C4-2B (cell line): ENCODE measurements around the gene SNRNP200.

Experiments used
- H3K27ac ChIP-seq: fragments of 450-650 bp; 2 replicates; pipeline ENCODE4 v1.5.1; 2017
- ZFX ChIP-seq: fragments of 450-650 bp; IDR thresholded peaks from 2 replicates; pipeline ENCODE4 v1.6.1; 2017
- TF ChIP-seq, protein P1 (sequence below): fragments of 450-650 bp; conservative IDR thresholded peaks from 2 replicates; pipeline ENCODE4 v1.5.1; 2017; ENCODE audit warnings: mild to moderate bottlenecking

Gene SNRNP200

GRCh38 chr2:96239745-96240264 is 65.5 kb downstream of the SNRNP200 start:
- TF ChIP-seq, protein P1, sequence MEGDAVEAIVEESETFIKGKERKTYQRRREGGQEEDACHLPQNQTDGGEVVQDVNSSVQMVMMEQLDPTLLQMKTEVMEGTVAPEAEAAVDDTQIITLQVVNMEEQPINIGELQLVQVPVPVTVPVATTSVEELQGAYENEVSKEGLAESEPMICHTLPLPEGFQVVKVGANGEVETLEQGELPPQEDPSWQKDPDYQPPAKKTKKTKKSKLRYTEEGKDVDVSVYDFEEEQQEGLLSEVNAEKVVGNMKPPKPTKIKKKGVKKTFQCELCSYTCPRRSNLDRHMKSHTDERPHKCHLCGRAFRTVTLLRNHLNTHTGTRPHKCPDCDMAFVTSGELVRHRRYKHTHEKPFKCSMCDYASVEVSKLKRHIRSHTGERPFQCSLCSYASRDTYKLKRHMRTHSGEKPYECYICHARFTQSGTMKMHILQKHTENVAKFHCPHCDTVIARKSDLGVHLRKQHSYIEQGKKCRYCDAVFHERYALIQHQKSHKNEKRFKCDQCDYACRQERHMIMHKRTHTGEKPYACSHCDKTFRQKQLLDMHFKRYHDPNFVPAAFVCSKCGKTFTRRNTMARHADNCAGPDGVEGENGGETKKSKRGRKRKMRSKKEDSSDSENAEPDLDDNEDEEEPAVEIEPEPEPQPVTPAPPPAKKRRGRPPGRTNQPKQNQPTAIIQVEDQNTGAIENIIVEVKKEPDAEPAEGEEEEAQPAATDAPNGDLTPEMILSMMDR: no peak
- TF ChIP-seq ZFX: no peak
- no peak overlapping the region for H3K27ac ChIP-seq

- TF ChIP-seq ZFX: no peak
- TF ChIP-seq, protein P1: no peak
Observed at GRCh38 chr2:96239091-96239490, 66.3 kb downstream of the SNRNP200 start.

DNA sequence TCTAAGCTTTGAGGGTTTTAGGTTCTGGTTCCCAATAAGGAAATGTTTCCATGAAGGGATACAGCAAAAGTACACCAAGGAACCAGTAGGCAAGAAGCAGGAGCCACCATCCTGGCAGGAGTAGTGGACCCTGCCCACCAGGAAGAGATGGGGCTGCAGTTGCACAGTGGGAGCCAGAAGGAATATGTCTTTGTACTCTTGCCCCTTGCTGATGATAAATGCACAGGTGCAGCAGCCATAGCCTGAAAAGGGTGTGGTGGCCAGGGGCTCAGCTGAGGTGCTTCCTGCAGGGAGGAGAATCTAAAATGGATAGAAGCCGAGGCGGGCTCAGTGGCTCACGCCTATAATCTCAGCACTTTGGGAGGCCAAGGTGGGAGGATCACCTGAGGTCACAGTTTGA is 67.1 kb downstream of the SNRNP200 start:
- TF ChIP-seq, protein P1: no peak
- no peak for TF ChIP-seq ZFX
- H3K27ac ChIP-seq: no peak overlapping the region

More at GRCh38 chr2:96239091-96239490, 66.3 kb downstream of the SNRNP200 start:
- no peak overlapping the region for H3K27ac ChIP-seq

GRCh38 chr2:96236882-96237281 is 68.5 kb downstream of the SNRNP200 start:
- H3K27ac ChIP-seq: no peak overlapping the region
- TF ChIP-seq, protein P1: no peak
- no peak for TF ChIP-seq ZFX

DNA sequence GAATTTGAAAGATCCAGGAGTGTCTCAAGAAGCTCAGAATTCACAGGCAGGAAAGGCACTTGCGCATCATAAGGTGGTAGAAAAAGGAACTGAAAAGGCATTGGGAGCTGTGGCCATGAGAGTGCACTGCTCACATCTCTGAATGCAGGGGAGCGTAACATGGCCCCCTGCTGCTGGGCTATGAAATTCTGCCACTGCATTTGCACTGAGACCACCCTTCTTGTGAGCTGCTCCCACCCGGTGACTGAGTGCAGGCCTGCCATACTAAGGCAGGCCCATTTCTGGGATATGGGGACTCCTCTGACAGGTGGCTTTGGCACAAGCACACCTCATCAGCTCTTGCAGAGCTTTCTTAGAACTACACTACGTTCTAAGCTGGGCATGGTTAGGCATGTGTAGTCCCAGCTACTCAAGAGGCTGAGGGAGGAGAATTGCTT is 71.4 kb downstream of the SNRNP200 start:
- TF ChIP-seq ZFX: no peak
- TF ChIP-seq, protein P1: no peak
- H3K27ac ChIP-seq: no peak overlapping the region

- no peak for TF ChIP-seq ZFX
- TF ChIP-seq, protein P1: no peak
- no peak overlapping the region for H3K27ac ChIP-seq
Observed at GRCh38 chr2:96233436-96233835, 71.9 kb downstream of the SNRNP200 start.

DNA sequence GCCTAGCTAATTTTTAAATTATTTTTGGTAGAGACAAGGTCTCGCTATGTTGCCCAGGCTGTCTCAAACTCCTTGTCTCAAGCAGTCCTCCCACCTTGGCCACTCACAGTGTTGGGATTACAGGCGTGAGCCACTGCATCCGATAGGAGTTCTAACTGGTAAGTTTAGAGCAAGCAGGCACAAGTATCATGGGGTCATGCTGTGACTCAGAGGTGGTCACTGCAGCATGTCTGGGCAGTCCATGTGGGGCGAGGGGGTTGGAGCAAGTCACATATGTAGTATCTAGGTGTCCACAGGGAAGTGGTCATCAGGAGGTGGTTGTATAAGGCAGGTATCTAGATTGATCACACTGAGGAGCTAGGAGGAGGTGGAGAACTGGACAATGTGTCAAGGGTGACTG is 74.0 kb downstream of the SNRNP200 start:
- TF ChIP-seq, protein P1: no peak
- TF ChIP-seq ZFX: no peak
- H3K27ac ChIP-seq: no peak overlapping the region
